OCI-LY7 (cell line): ENCODE data around the gene SH3RF3. TPM values are rescaled to one million over a fixed set of nuclear protein-coding genes. Genes with fewer than 3 reads are reported as not detected.

Experiments
- BruUV-seq: library from RNA; stranded (reverse); fragments of 400-500 nt; replicated peaks from 2 replicates; lab custom pipeline; 2021; lab: Mats Ljungman, UMichigan
- CTCF ChIA-PET: fragments of 300-600 bp; sonication (Branson Sonifier 250); formaldehyde crosslinking; loops from one replicate; lab custom pipeline; 2022; ENCODE audit warnings: antibody characterized with exemption; ENCODE audit not compliant: unreplicated experiment; lab: Charles Lee
- POLR2A ChIA-PET: fragments of 300-600 bp; sonication (Branson Sonifier 250); formaldehyde crosslinking; loops from one replicate; lab custom pipeline; 2022; ENCODE audit warnings: antibody characterized with exemption; lab: Charles Lee
- DNase-seq: peaks from one replicate; pipeline ENCODE4 v3.0.0-alpha.2; 2015; ENCODE audit warnings: low spot score
- H2AFZ ChIP-seq: fragments of 200-600 bp; sonication (generic), shearing (Covaris generic); 2 replicates; pipeline ENCODE4 v1.6.1; 2014; ENCODE audit warnings: mild to moderate bottlenecking, antibody characterized with exemption, low read length, moderate library complexity
- H3K27ac ChIP-seq: fragments of 200-600 bp; sonication (generic); 2 replicates; pipeline ENCODE4 v1.5.1; 2014; ENCODE audit warnings: mixed run types, low read depth, mild to moderate bottlenecking, moderate library complexity, low read length, inconsistent platforms; ENCODE audit not compliant: poor library complexity, severe bottlenecking
- H3K36me3 ChIP-seq: fragments of 200-600 bp; sonication (generic); 2 replicates; pipeline ENCODE4 v1.6.1; 2014; ENCODE audit warnings: mild to moderate bottlenecking, antibody characterized with exemption, low read length, moderate library complexity, mixed read lengths; ENCODE audit not compliant: insufficient read depth
- H3K4me1 ChIP-seq: fragments of 200-600 bp; sonication (generic); 2 replicates; pipeline ENCODE4 v1.5.1; 2014; ENCODE audit warnings: mild to moderate bottlenecking, low read length; ENCODE audit not compliant: insufficient read depth, poor library complexity, severe bottlenecking
- H3K4me2 ChIP-seq: fragments of 200-600 bp; sonication (generic); 2 replicates; pipeline ENCODE4 v1.6.1; 2014; ENCODE audit warnings: mild to moderate bottlenecking, low read length
- H3K4me3 ChIP-seq: fragments of 200-600 bp; sonication (generic); 2 replicates; pipeline ENCODE4 v1.5.1; 2014; ENCODE audit warnings: mild to moderate bottlenecking, low read depth, low read length; ENCODE audit not compliant: poor library complexity, severe bottlenecking
- H3K79me2 ChIP-seq: fragments of 200-600 bp; sonication (generic); 2 replicates; pipeline ENCODE4 v1.6.1; 2016; ENCODE audit warnings: low read depth, mild to moderate bottlenecking, low read length, moderate library complexity, mixed read lengths; ENCODE audit not compliant: insufficient read depth
- H3K9me2 ChIP-seq: fragments of 200-600 bp; sonication (generic); 2 replicates; pipeline ENCODE4 v1.6.1; 2016; ENCODE audit warnings: mild to moderate bottlenecking, low read length, mixed read lengths; ENCODE audit not compliant: insufficient read depth
- H3K9me3 ChIP-seq: fragments of 200-600 bp; sonication (generic); 2 replicates; pipeline ENCODE4 v1.6.1; 2014; ENCODE audit warnings: mild to moderate bottlenecking, mixed run types, low read length, mixed read lengths
- H4K20me1 ChIP-seq: fragments of 200-600 bp; sonication (generic); 2 replicates; pipeline ENCODE4 v1.6.1; 2014; ENCODE audit warnings: mild to moderate bottlenecking, antibody characterized with exemption, low read length, moderate library complexity, mixed read lengths; ENCODE audit not compliant: insufficient read depth
- EZH2phosphoT487 ChIP-seq: fragments of 200-600 bp; sonication (generic); IDR thresholded peaks from 2 replicates; pipeline ENCODE4 v1.6.1; 2018; ENCODE audit warnings: low read depth, borderline replicate concordance, mild to moderate bottlenecking, mixed run types, antibody characterized with exemption, low read length, moderate library complexity, mixed read lengths
- intact Hi-C: fragments of 100-400 bp; cut with micrococcal nuclease; formaldehyde crosslinking; loops from one replicate; pipeline ENCODE4 v1.10.0; 2022; ENCODE audit not compliant: unreplicated experiment
- total RNA-seq, 2 experiments: library from RNA; depleted of rRNA in 1 of 2; stranded (reverse); fragments of >200 nt in 1 of 2; shearing (Covaris generic) in 1 of 2; gene quantifications; 2 replicates each; pipeline ENCODE4 v1.2.3, GENCODE V29; 2014 to 2022
- TF ChIP-seq, protein P1 (sequence below): fragments of 200-600 bp; sonication (generic); conservative IDR thresholded peaks from 2 replicates; pipeline ENCODE4 v1.5.1; 2014; ENCODE audit warnings: mild to moderate bottlenecking, antibody characterized with exemption, low read length, moderate library complexity, mixed read lengths

Gene SH3RF3
- total RNA-seq, 2 experiments from 2014 or later, result not detected

DNA sequence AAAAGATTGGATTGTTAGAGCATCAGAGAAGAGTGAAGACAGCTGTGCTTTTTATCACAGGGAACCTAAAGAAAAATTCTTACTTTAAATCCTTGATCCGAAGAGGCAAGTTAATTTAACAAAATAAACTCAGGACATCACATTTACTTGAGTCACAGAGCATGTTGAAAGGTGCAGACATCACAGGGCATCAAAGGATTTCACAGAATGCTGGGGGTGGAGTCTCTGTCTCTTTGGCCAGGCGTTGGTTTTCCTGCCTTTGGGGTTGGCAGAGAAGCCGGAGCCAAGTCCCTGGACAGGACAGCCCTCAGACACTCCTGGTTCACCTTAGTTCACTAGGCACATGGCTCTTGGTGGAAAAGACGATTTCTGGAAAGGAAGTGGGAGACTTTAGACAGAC lies 56.3 kb downstream of the SH3RF3 start:
- H4K20me1 ChIP-seq, result no peaks in the 10 kb centered on the region
- BruUV-seq, result no TSS peak
- H3K4me1 ChIP-seq, result no peaks in the 10 kb centered on the region
- H3K36me3 ChIP-seq, result no peaks in the 10 kb centered on the region
- H2AFZ ChIP-seq, result no peak overlapping the region
- POLR2A ChIA-PET, result no interaction called here
- DNase-seq, result no peak
- no peaks in the 10 kb centered on the region for H3K9me2 ChIP-seq
- CTCF ChIA-PET, result no interaction called here
- H3K9me3 ChIP-seq, result no peaks in the 10 kb centered on the region
- TF ChIP-seq EZH2phosphoT487, result no peak
- TF ChIP-seq, protein P1, sequence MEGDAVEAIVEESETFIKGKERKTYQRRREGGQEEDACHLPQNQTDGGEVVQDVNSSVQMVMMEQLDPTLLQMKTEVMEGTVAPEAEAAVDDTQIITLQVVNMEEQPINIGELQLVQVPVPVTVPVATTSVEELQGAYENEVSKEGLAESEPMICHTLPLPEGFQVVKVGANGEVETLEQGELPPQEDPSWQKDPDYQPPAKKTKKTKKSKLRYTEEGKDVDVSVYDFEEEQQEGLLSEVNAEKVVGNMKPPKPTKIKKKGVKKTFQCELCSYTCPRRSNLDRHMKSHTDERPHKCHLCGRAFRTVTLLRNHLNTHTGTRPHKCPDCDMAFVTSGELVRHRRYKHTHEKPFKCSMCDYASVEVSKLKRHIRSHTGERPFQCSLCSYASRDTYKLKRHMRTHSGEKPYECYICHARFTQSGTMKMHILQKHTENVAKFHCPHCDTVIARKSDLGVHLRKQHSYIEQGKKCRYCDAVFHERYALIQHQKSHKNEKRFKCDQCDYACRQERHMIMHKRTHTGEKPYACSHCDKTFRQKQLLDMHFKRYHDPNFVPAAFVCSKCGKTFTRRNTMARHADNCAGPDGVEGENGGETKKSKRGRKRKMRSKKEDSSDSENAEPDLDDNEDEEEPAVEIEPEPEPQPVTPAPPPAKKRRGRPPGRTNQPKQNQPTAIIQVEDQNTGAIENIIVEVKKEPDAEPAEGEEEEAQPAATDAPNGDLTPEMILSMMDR, result no peak
- H3K4me3 ChIP-seq, result no peak overlapping the region
- no peaks in the 10 kb centered on the region for H3K79me2 ChIP-seq
- H3K4me2 ChIP-seq, result no peak overlapping the region
- H3K27ac ChIP-seq, result no peak overlapping the region
- intact Hi-C loops, result no loop called here

GRCh38 chr2:109185821-109186570 lies 57.0 kb downstream of the SH3RF3 start:
- no peak overlapping the region for H3K4me2 ChIP-seq
- H3K9me2 ChIP-seq, result no peaks in the 10 kb centered on the region
- no peak for DNase-seq
- no peak for TF ChIP-seq EZH2phosphoT487
- TF ChIP-seq, protein P1, result no peak
- no peaks in the 10 kb centered on the region for H4K20me1 ChIP-seq
- CTCF ChIA-PET, result no interaction called here
- no peaks in the 10 kb centered on the region for H3K4me1 ChIP-seq
- no peaks in the 10 kb centered on the region for H3K9me3 ChIP-seq
- BruUV-seq, result no TSS peak
- no peaks in the 10 kb centered on the region for H3K79me2 ChIP-seq
- H3K27ac ChIP-seq, result no peak overlapping the region
- intact Hi-C loops, result no loop called here
- H3K4me3 ChIP-seq, result no peak overlapping the region
- POLR2A ChIA-PET, result no interaction called here
- no peaks in the 10 kb centered on the region for H3K36me3 ChIP-seq
- no peak overlapping the region for H2AFZ ChIP-seq

GRCh38 chr2:109186656-109187250 lies 57.7 kb downstream of the SH3RF3 start:
- intact Hi-C loops, result no loop called here
- POLR2A ChIA-PET, result no interaction called here
- Histone ChIP-seq H3K9me2 (no peaks in the 10 kb centered on the region), H3K4me3 (no peak overlapping the region), H3K4me2 (no peak overlapping the region), H3K79me2 (no peaks in the 10 kb centered on the region), H3K36me3 (no peaks in the 10 kb centered on the region), H2AFZ (no peak overlapping the region), H3K9me3 (no peaks in the 10 kb centered on the region), H4K20me1 (no peaks in the 10 kb centered on the region), H3K4me1 (no peaks in the 10 kb centered on the region), H3K27ac (no peak overlapping the region)
- no peak for DNase-seq
- CTCF ChIA-PET, result no interaction called here
- no peak for TF ChIP-seq EZH2phosphoT487
- TF ChIP-seq, protein P1, result no peak
- no TSS peak for BruUV-seq
